Pancreas (tissue), 10 donors: ENCODE measurements around the gene TCF7L2. TPM values are rescaled to one million over a fixed set of nuclear protein-coding genes. Genes with fewer than 3 reads are reported as not detected.

Experiments
- ATAC-seq, 4 donors: fragments of 200-7000 bp; cut with Tn5 transposase; one replicate each; pipeline versions ENCODE4 v1.8.0 to v1.9.1; 2020; ENCODE audit warnings: mild to moderate bottlenecking in 4 of 4, moderate library complexity in 4 of 4
- DNase-seq, 6 donors: peaks; one replicate each; pipeline ENCODE4 v3.0.0-alpha.2; 2020
- FAIRE-seq: peaks from 2 replicates; lab custom pipeline; 2012; peaks lifted over from hg19 to GRCh38; lab: Jason Lieb, UNC
- H3K27ac ChIP-seq, 4 donors: fragments of 200-600 bp; sonication (generic); 1 replicate in 3 of 4; 2 replicates in 1 of 4; pipeline versions ENCODE4 v1.5.0 to v1.8.0; 2020
- H3K27me3 ChIP-seq, 4 donors: fragments of 200-600 bp; one replicate each; pipeline ENCODE4 v1.8.0; 2021
- H3K36me3 ChIP-seq, 3 donors: fragments of 200-600 bp; sonication (generic) in 1 of 3; one replicate each; pipeline versions ENCODE4 v1.5.0 to v1.8.0; 2020 to 2021
- H3K4me1 ChIP-seq, 3 donors: fragments of 200-600 bp; one replicate each; pipeline ENCODE4 v1.8.0; 2021
- H3K4me3 ChIP-seq, 4 donors: fragments of 200-600 bp; sonication (generic) in 2 of 4; one replicate each; pipeline versions ENCODE4 v1.5.0 to v1.8.0; 2020 to 2021
- H3K9me3 ChIP-seq, 4 donors: fragments of 200-600 bp; one replicate each; pipeline ENCODE4 v1.8.0; 2021
- CTCF ChIP-seq, 4 donors: fragments of 200-600 bp; sonication (generic) in 3 of 4; IDR thresholded peaks; one replicate each; pipeline versions ENCODE4 v1.5.0 to v1.8.0; 2021; ENCODE audit warnings: antibody characterized with exemption in 4 of 4
- WGBS, 2 donors: extraction: QIAGEN DNeasy Blood & Tissue Kit; methylation state at CpG; one replicate each; pipeline ENCODE4 v1.1.7; 2013; 5-methylcytosine and 5-hydroxymethylcytosine counted together
- intact Hi-C, 3 donors: fragments of 100-400 bp; cut with DNase I; formaldehyde crosslinking; loops; one replicate each; pipeline versions ENCODE4 v1.11.1 to v1.14.2; 2022
- polyA plus RNA-seq, 2 donors: library from polyadenylated mRNA; stranded (reverse); fragments of 200-250 nt; gene quantifications; one replicate each; pipeline ENCODE4 v1.2.3, GENCODE V29; 2013
- total RNA-seq, 6 donors: library from RNA; stranded (reverse); fragmentation: NEBNext Ultra II Directional in 4 of 6; extraction: Animal tissue kit (Norgen Biotek cat#: 25700) in 4 of 6; gene quantifications; one replicate each; pipeline versions ENCODE4 v1.2.1 to v1.2.4, GENCODE V29; 2021 to 2023
- donor health status: healthy with polysubstance abuse.
- donor health status: DM: no; HTN: no; CAD: no; lungs with moderate emphysema.
- donor health status: DM: no; HTN: no; CAD: no.
- donor health status: control.
- donor health status: control.
- donor health status: Bipolar disorder and iron deficiency.
- donor health status: DM: yes; HTN: yes; CAD: no.
- donor health status: DM: no; HTN: no; CAD: no.
- donor health status: DM: no; HTN: no; CAD: no.
- donor health status: DM: yes; HTN: yes; CAD: no.

TCF7L2 gene
- total and polyA plus RNA-seq, 8 donors: 7.9 to 22.3 (median 11.6) TPM

GRCh38 chr10:112926906-112927688 lies 22.9 kb upstream of the TCF7L2 start:
- DNase-seq (no peak), FAIRE-seq (no peak), ATAC-seq (no peak)
- Histone ChIP-seq H3K36me3 (no peaks in the 10 kb centered on the region), H3K27me3 (no peaks in the 10 kb centered on the region), H3K27ac (no peak overlapping the region), H3K4me1 (no peaks in the 10 kb centered on the region), H3K9me3 (no peaks in the 10 kb centered on the region), H3K4me3 (no peak overlapping the region)
- WGBS, 2 donors: 89 to 90% methylated on average over 5 of the region's 5 CpGs
- intact Hi-C loops: no loop called here
- TF ChIP-seq CTCF (IDR thresholded peaks at IDR 0.05): no peak

- Histone ChIP-seq H3K27me3 (no peaks in the 10 kb centered on the region), H3K4me1 (no peaks in the 10 kb centered on the region), H3K9me3 (no peaks in the 10 kb centered on the region), H3K27ac (no peak overlapping the region), H3K4me3 (no peak overlapping the region), H3K36me3 (no peaks in the 10 kb centered on the region)
- no peak for FAIRE-seq
- TF ChIP-seq CTCF (IDR thresholded peaks at IDR 0.05): no peak
- DNase-seq: no peak
- no peak for ATAC-seq
- intact Hi-C loops: no loop called here
- WGBS, 2 donors: 77 to 87% methylated on average over 2 of the region's 2 CpGs
Observed at GRCh38 chr10:112927980-112928379, 22.1 kb upstream of the TCF7L2 start.

GRCh38 chr10:112932658-112933057 lies 17.4 kb upstream of the TCF7L2 start:
- H3K27me3 ChIP-seq: no peaks in the 10 kb centered on the region
- intact Hi-C loops: no loop called here
- no peaks in the 10 kb centered on the region for H3K4me1 ChIP-seq
- DNase-seq (no peak), FAIRE-seq (no peak), ATAC-seq (no peak)
- H3K9me3 ChIP-seq: no peaks in the 10 kb centered on the region
- no peak for TF ChIP-seq CTCF (IDR thresholded peaks at IDR 0.05)
- H3K27ac ChIP-seq: no peak overlapping the region
- H3K36me3 ChIP-seq: no peaks in the 10 kb centered on the region
- H3K4me3 ChIP-seq: no peak overlapping the region
- WGBS, 2 donors: 98 to 99% methylated on average over 4 of the region's 4 CpGs

GRCh38 chr10:112934193-112934592 lies 15.9 kb upstream of the TCF7L2 start:
- Histone ChIP-seq H3K4me3 (no peak overlapping the region), H3K27ac (no peak overlapping the region), H3K27me3 (no peaks in the 10 kb centered on the region), H3K4me1 (no peaks in the 10 kb centered on the region), H3K36me3 (no peaks in the 10 kb centered on the region), H3K9me3 (no peaks in the 10 kb centered on the region)
- ATAC-seq: no peak
- intact Hi-C loops: no loop called here
- no peak for TF ChIP-seq CTCF (IDR thresholded peaks at IDR 0.05)
- no peak for DNase-seq
- 60 to 63% methylated on average over 2 of the region's 2 CpGs for WGBS, 2 donors
- no peak for FAIRE-seq

GRCh38 chr10:112938808-112939482 lies 11.1 kb upstream of the TCF7L2 start:
- no peaks in the 10 kb centered on the region for H3K4me1 ChIP-seq
- intact Hi-C loops: no loop called here
- H3K36me3 ChIP-seq: no peaks in the 10 kb centered on the region
- DNase-seq: no peak
- WGBS, 2 donors: 58 to 62% methylated on average over 6 of the region's 6 CpGs
- no peak for FAIRE-seq
- no peaks in the 10 kb centered on the region for H3K9me3 ChIP-seq
- ATAC-seq: no peak
- no peak overlapping the region for H3K4me3 ChIP-seq
- TF ChIP-seq CTCF (IDR thresholded peaks at IDR 0.05): no peak
- H3K27ac ChIP-seq: no peak overlapping the region
- H3K27me3 ChIP-seq: no peaks in the 10 kb centered on the region
